ENCODE results near the gene LELP1. TPM values are rescaled to one million over a fixed set of nuclear protein-coding genes. Genes with fewer than 3 reads are reported as not detected.

LELP1 gene
- total and polyA plus RNA-seq, 2 experiments from 2014 or later, result not detected

GRCh38 chr1:153231785-153232184 is 28.6 kb downstream of the LELP1 start (continued):
- no peak for TF ChIP-seq REST (IDR thresholded peaks at IDR 0.05; ENCODE audit: unreplicated experiment)

GRCh38 chr1:153232553-153232952 is 29.3 kb downstream of the LELP1 start:
- Mint-ChIP-seq H3K4me1 (no peaks in the 10 kb centered on the region), H3K9me3 (no peaks in the 10 kb centered on the region; the same call in 1 of the 3 replicates), H3K27me3 (ENCODE audit: insufficient read depth, low read depth, poor library complexity) (peaks cover 2% of the 10 kb centered on the region), H3K4me3 (no peak overlapping the region), H3K27ac (no peak overlapping the region), H3K36me3 (ENCODE audit: low read depth) (no peaks in the 10 kb centered on the region)
- Histone ChIP-seq H4K20me1 (replicated peaks; ENCODE audit: insufficient read depth) (no peaks in the 10 kb centered on the region), H3K79me2 (replicated peaks; ENCODE audit: insufficient read depth) (no peaks in the 10 kb centered on the region), H3K9me2 (ENCODE audit: insufficient read depth) (no peaks in the 10 kb centered on the region), H3K4me1 (ENCODE audit: insufficient read depth) (no peaks in the 10 kb centered on the region), H2AFZ (no peak overlapping the region), H3K27ac (ENCODE audit: low read depth) (no peak overlapping the region), H3K36me3 (ENCODE audit: insufficient read depth) (no peaks in the 10 kb centered on the region), H3K4me3 (no peak overlapping the region), H3K27me3 (ENCODE audit: insufficient read depth) (no peaks in the 10 kb centered on the region), H3K4me2 (no peak overlapping the region), H3F3A (replicated peaks; ENCODE audit: low read depth) (no peaks in the 10 kb centered on the region)
- DNase-seq (ENCODE audit: low spot score), result no peak
- no peak for ATAC-seq
- TF ChIP-seq JUNB (IDR thresholded peaks at IDR 0.05; ENCODE audit: unreplicated experiment) (no peak), REST (IDR thresholded peaks at IDR 0.05; ENCODE audit: unreplicated experiment) (no peak), ETS1 (IDR thresholded peaks at IDR 0.05) (no peak), EZH2phosphoT487 (IDR thresholded peaks at IDR 0.05; ENCODE audit: unreplicated experiment) (no peak), CTCF (conservative IDR thresholded peaks at IDR 0.05; ENCODE audit: low read depth in 2 of 2) (no peak), EZH2 (IDR thresholded peaks at IDR 0.05; ENCODE audit: low read depth, unreplicated experiment) (no peak), ZNF114 (CRISPR knock-in tag; IDR thresholded peaks at IDR 0.05) (no peak), NANOG (IDR thresholded peaks at IDR 0.05; ENCODE audit: borderline replicate concordance) (no peak), CREB1 (CRISPR knock-in tag; IDR thresholded peaks at IDR 0.05; ENCODE audit: low read depth) (no peak)
